HepG2 (cell line): Measurements from ENCODE around the gene MILR1. TPM values are rescaled to one million over a fixed set of nuclear protein-coding genes. Genes with fewer than 3 reads are reported as not detected.

Experiments
- ATAC-seq: fragments of 200-7000 bp; cut with Tn5 transposase; 3 replicates; pipeline ENCODE4 v1.9.1; 2020; ENCODE audit warnings: mild to moderate bottlenecking, moderate library complexity
- BruUV-seq: library from RNA; stranded (reverse); fragments of 400-500 nt; replicated peaks from 2 replicates; lab custom pipeline; 2021; lab: Mats Ljungman, UMichigan
- CTCF ChIA-PET: fragments of 300-600 bp; formaldehyde crosslinking; extraction: SDS; loops from one replicate; lab custom pipeline; 2021; ENCODE audit warnings: low total read pairs, inconsistent platforms, low intra/inter-chr PET ratio; lab: Yijun Ruan, JAX
- POLR2A ChIA-PET: fragments of 350-600 bp; sonication (Branson Sonifier 250); formaldehyde crosslinking; loops from one replicate; lab custom pipeline; 2020; ENCODE audit warnings: antibody characterized with exemption, inconsistent platforms; lab: Yijun Ruan, JAX
- DNase-seq: peaks from one replicate; pipeline ENCODE4 v3.0.0-alpha.2; 2015; ENCODE audit warnings: low spot score
- FAIRE-seq: peaks from 3 replicates; lab custom pipeline; 2011; peaks lifted over from hg19 to GRCh38; lab: Jason Lieb, UNC
- H2AFZ ChIP-seq: one replicate; pipeline ENCODE4 v1.6.1; 2011; ENCODE audit warnings: low read length, inconsistent platforms
- H3K27ac ChIP-seq: fragments of 300-600 bp; 3 replicates; pipeline ENCODE4 v1.8.0; 2011; ENCODE audit warnings: mixed run types, mild to moderate bottlenecking, mixed read lengths, low read length, inconsistent platforms; ENCODE audit not compliant: insufficient read depth; ENCODE audit errors: extremely low read length
- H3K27me3 ChIP-seq, 2 experiments: fragments of 200-600 bp in 1 of 2; 2 replicates in 1 of 2; 3 replicates in 1 of 2; pipeline versions ENCODE4 v1.6.0 to v1.8.0; 2011; ENCODE audit warnings: low read length in 2 of 2, mild to moderate bottlenecking in 2 of 2, moderate library complexity in 2 of 2, inconsistent platforms in 1 of 2; ENCODE audit not compliant: insufficient read depth in 2 of 2, control insufficient read depth in 1 of 2
- H3K36me3 ChIP-seq, 2 experiments: fragments of 200-600 bp in 1 of 2; replicated peaks in 1 of 2; 2 replicates in 1 of 2; 3 replicates in 1 of 2; pipeline versions ENCODE4 v1.5.1 to v1.8.0; 2011; ENCODE audit warnings: low read length in 2 of 2, inconsistent platforms in 1 of 2; ENCODE audit not compliant: insufficient read depth in 2 of 2, control insufficient read depth in 1 of 2
- H3K4me1 ChIP-seq: 2 replicates; pipeline ENCODE4 v1.5.1; 2012; ENCODE audit warnings: low read length, inconsistent platforms; ENCODE audit not compliant: insufficient read depth
- H3K4me2 ChIP-seq: 2 replicates; pipeline ENCODE4 v1.6.0; 2011; ENCODE audit warnings: low read depth, low read length, inconsistent platforms
- H3K4me3 ChIP-seq, 3 experiments: fragments of 200-600 bp in 1 of 3; sonication (generic), shearing (Covaris generic) in 1 of 3; replicated peaks in 1 of 3; 2 replicates each; pipeline ENCODE4 v1.5.1; 2011 to 2016; ENCODE audit warnings: low read length in 3 of 3, inconsistent platforms in 2 of 3, low read depth in 2 of 3, mild to moderate bottlenecking in 2 of 3, control low read depth in 1 of 3, mixed read lengths in 1 of 3; ENCODE audit not compliant: insufficient read depth in 1 of 3
- H3K79me2 ChIP-seq: one replicate; pipeline ENCODE4 v1.6.1; 2011; ENCODE audit warnings: low read length, inconsistent platforms; ENCODE audit not compliant: insufficient read depth
- H3K9ac ChIP-seq: 2 replicates; pipeline ENCODE4 v1.6.0; 2011; ENCODE audit warnings: mild to moderate bottlenecking, low read depth, low read length, inconsistent platforms; ENCODE audit not compliant: insufficient read depth
- H3K9me3 ChIP-seq: 2 replicates; pipeline ENCODE4 v1.5.1; 2012; ENCODE audit warnings: mild to moderate bottlenecking, low read length
- H4K20me1 ChIP-seq: 2 replicates; pipeline ENCODE4 v1.6.0; 2011; ENCODE audit warnings: inconsistent platforms, mild to moderate bottlenecking, low read length, moderate library complexity; ENCODE audit not compliant: insufficient read depth
- ATF1 ChIP-seq: IDR thresholded peaks from 2 replicates; pipeline ENCODE4 v1.6.1; 2016; ENCODE audit warnings: mild to moderate bottlenecking, control low read depth
- CREB1 ChIP-seq, 2 experiments: fragments of 450-650 bp in 1 of 2; IDR thresholded peaks; 2 replicates each; pipeline ENCODE4 v1.6.1; 2016 to 2017; ENCODE audit warnings: control low read depth in 1 of 2, mild to moderate bottlenecking in 1 of 2, missing compliant biosample characterization in 1 of 2, missing genetic modification characterization in 1 of 2
- PLRG1 ChIP-seq: fragments of 450-650 bp; conservative IDR thresholded peaks from 2 replicates; pipeline ENCODE4 v1.6.1; 2016
- SMAD9 ChIP-seq: sonication (generic); formaldehyde crosslinking; IDR thresholded peaks from 2 replicates; pipeline ENCODE4 v1.5.1; 2020; ENCODE audit warnings: mild to moderate bottlenecking, missing genetic modification reagents
- TBP ChIP-seq: sonication (generic); formaldehyde crosslinking; IDR thresholded peaks from 2 replicates; pipeline ENCODE4 v1.5.0; 2020; ENCODE audit warnings: missing genetic modification reagents
- ZKSCAN8 ChIP-seq: IDR thresholded peaks from 2 replicates; pipeline ENCODE4 v1.6.1; 2016; ENCODE audit warnings: borderline replicate concordance, missing genetic modification reagents, missing compliant biosample characterization
- ZNF331 ChIP-seq: sonication (generic); formaldehyde crosslinking; IDR thresholded peaks from 2 replicates; pipeline ENCODE4 v1.4.0; 2020; ENCODE audit warnings: missing genetic modification reagents
- in situ Hi-C: cut with HindIII; loops from 2 replicates; pipeline ENCODE4 v1.10.0; 2017; ENCODE audit warnings: low pct_unique_long_range_greater_than_20kb; ENCODE audit not compliant: extremely low pct_ligation_motif_present
- intact Hi-C: fragments of 100-400 bp; cut with micrococcal nuclease; formaldehyde crosslinking; loops from one replicate; pipeline ENCODE4 v1.10.0; 2022; ENCODE audit not compliant: unreplicated experiment
- polyA plus RNA-seq, 8 experiments: library from polyadenylated mRNA; depleted of rRNA in 3 of 8; stranded (reverse) in 7 of 8; unstranded in 1 of 8; fragments of >200 nt; fragmentation: Illumina TruSeq in 4 of 8; extraction: Trizol in 4 of 8; gene quantifications; 2 replicates each; pipeline versions ENCODE4 v1.2.1 to v1.2.3, GENCODE V29; 2011 to 2016; ENCODE audit warnings: low read depth in 4 of 8, missing spikeins in 1 of 8, mixed read lengths in 1 of 8; ENCODE audit not compliant: insufficient read depth in 1 of 8
- total RNA-seq, 5 experiments: library from RNA; depleted of rRNA; stranded (reverse); fragments of >200 nt; fragmentation: Illumina TruSeq; extraction: Trizol; gene quantifications; 2 replicates each; pipeline ENCODE4 v1.2.3, GENCODE V29; 2016; ENCODE audit warnings: low read depth in 1 of 5
- TF ChIP-seq, protein P1 (sequence below): sonication (generic); formaldehyde crosslinking; IDR thresholded peaks from 2 replicates; pipeline ENCODE4 v1.4.0; 2020; ENCODE audit warnings: mild to moderate bottlenecking, missing genetic modification reagents, borderline replicate concordance
- TF ChIP-seq, protein P2 (sequence below), 2 experiments: fragments of 450-650 bp in 1 of 2; sonication (generic) in 1 of 2; formaldehyde crosslinking in 1 of 2; IDR thresholded peaks; 2 replicates each; pipeline versions ENCODE4 v1.6.1 to v1.8.0; 2016 to 2022; ENCODE audit warnings: antibody characterized with exemption in 1 of 2, mild to moderate bottlenecking in 1 of 2, missing genetic modification reagents in 1 of 2

MILR1 gene
- total and polyA plus RNA-seq, 2 of the 13 experiments (the other 11 are each of a cell fraction or from before 2014, with no cell fraction given), result 0.27 to 1.7 TPM

DNA sequence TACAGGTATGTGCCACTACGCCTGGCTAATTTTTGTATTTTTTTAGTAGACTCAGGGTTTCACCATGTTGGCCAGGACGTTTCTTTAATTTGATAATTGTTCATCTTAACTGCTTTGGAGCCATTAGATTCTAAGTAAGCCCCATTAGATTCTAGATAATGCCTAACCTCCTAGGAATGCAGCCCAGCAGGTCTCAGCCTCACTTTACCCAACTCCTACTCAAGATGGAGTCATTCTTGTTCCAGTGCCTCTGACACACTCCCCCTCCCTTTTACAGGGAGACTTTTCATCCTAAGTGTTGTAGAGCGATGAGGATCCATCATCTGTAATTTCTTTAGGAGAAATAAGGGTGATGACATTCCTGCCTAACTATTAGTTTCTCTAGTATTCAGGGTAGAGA lies 23.7 kb upstream of the MILR1 start (continued):
- TF ChIP-seq, protein P1, sequence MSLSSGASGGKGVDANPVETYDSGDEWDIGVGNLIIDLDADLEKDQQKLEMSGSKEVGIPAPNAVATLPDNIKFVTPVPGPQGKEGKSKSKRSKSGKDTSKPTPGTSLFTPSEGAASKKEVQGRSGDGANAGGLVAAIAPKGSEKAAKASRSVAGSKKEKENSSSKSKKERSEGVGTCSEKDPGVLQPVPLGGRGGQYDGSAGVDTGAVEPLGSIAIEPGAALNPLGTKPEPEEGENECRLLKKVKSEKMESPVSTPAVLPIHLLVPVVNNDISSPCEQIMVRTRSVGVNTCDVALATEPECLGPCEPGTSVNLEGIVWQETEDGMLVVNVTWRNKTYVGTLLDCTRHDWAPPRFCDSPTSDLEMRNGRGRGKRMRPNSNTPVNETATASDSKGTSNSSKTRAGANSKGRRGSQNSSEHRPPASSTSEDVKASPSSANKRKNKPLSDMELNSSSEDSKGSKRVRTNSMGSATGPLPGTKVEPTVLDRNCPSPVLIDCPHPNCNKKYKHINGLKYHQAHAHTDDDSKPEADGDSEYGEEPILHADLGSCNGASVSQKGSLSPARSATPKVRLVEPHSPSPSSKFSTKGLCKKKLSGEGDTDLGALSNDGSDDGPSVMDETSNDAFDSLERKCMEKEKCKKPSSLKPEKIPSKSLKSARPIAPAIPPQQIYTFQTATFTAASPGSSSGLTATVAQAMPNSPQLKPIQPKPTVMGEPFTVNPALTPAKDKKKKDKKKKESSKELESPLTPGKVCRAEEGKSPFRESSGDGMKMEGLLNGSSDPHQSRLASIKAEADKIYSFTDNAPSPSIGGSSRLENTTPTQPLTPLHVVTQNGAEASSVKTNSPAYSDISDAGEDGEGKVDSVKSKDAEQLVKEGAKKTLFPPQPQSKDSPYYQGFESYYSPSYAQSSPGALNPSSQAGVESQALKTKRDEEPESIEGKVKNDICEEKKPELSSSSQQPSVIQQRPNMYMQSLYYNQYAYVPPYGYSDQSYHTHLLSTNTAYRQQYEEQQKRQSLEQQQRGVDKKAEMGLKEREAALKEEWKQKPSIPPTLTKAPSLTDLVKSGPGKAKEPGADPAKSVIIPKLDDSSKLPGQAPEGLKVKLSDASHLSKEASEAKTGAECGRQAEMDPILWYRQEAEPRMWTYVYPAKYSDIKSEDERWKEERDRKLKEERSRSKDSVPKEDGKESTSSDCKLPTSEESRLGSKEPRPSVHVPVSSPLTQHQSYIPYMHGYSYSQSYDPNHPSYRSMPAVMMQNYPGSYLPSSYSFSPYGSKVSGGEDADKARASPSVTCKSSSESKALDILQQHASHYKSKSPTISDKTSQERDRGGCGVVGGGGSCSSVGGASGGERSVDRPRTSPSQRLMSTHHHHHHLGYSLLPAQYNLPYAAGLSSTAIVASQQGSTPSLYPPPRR (CRISPR knock-in tag), result no peak

DNA sequence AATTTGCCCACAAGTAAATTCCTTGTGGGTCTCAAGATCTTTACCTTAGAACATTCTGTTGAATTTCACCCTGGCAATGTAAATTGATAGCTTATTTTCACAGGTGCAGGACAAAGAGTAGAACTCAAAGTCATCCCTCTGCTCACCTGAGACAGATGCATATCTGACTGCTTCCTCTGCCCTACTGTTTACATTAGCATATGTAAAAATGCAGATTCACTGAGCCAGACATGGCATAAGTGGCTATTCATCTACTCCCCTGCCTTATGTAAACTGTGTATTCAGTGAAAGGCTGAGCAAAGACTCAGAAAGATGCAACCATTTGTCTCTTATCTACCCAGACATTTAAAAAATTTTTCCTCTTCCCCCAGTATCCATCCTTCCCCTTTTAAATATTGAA lies 22.3 kb upstream of the MILR1 start:
- no peaks in the 10 kb centered on the region for H4K20me1 ChIP-seq
- no peak overlapping the region for H3K9ac ChIP-seq
- no peaks in the 10 kb centered on the region for H3K9me3 ChIP-seq
- POLR2A ChIA-PET, result no interaction called here
- H3K4me2 ChIP-seq, result no peak overlapping the region
- ATAC-seq, result no peak
- H3K4me3 ChIP-seq, result no peak overlapping the region
- no peaks in the 10 kb centered on the region for H3K79me2 ChIP-seq
- DNase-seq, result no peak
- no peak for FAIRE-seq
- H3K27ac ChIP-seq, result no peak overlapping the region
- peaks cover 9% of the 10 kb centered on the region for H3K4me1 ChIP-seq
- H3K27me3 ChIP-seq, result peaks cover 0 to 7% of the 10 kb centered on the region in 2 experiments; a peak in 2 of 5 replicates
- CTCF ChIA-PET, result no interaction called here
- no peak overlapping the region for H2AFZ ChIP-seq
- in situ Hi-C loops (no loop called here), intact Hi-C loops (no loop called here)
- no peaks in the 10 kb centered on the region for H3K36me3 ChIP-seq
- no TSS peak for BruUV-seq
- no peak for TF ChIP-seq TBP (CRISPR knock-in tag)
- TF ChIP-seq, protein P2, sequence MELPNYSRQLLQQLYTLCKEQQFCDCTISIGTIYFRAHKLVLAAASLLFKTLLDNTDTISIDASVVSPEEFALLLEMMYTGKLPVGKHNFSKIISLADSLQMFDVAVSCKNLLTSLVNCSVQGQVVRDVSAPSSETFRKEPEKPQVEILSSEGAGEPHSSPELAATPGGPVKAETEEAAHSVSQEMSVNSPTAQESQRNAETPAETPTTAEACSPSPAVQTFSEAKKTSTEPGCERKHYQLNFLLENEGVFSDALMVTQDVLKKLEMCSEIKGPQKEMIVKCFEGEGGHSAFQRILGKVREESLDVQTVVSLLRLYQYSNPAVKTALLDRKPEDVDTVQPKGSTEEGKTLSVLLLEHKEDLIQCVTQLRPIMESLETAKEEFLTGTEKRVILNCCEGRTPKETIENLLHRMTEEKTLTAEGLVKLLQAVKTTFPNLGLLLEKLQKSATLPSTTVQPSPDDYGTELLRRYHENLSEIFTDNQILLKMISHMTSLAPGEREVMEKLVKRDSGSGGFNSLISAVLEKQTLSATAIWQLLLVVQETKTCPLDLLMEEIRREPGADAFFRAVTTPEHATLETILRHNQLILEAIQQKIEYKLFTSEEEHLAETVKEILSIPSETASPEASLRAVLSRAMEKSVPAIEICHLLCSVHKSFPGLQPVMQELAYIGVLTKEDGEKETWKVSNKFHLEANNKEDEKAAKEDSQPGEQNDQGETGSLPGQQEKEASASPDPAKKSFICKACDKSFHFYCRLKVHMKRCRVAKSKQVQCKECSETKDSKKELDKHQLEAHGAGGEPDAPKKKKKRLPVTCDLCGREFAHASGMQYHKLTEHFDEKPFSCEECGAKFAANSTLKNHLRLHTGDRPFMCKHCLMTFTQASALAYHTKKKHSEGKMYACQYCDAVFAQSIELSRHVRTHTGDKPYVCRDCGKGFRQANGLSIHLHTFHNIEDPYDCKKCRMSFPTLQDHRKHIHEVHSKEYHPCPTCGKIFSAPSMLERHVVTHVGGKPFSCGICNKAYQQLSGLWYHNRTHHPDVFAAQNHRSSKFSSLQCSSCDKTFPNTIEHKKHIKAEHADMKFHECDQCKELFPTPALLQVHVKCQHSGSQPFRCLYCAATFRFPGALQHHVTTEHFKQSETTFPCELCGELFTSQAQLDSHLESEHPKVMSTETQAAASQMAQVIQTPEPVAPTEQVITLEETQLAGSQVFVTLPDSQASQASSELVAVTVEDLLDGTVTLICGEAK (IDR thresholded peaks at IDR 0.05), result no peak
- TF ChIP-seq, protein P2 (CRISPR knock-in tag; IDR thresholded peaks at IDR 0.05), result no peak
- no peak for TF ChIP-seq PLRG1
- no peak for TF ChIP-seq ZKSCAN8 (CRISPR knock-in tag)
- no peak for TF ChIP-seq ATF1 (CRISPR knock-in tag)
- TF ChIP-seq CREB1 (IDR thresholded peaks at IDR 0.05), result no peak
- no peak for TF ChIP-seq CREB1 (CRISPR knock-in tag; IDR thresholded peaks at IDR 0.05)
- no peak for TF ChIP-seq SMAD9
- no peak for TF ChIP-seq ZNF331
